Effector CD4-positive, alpha-beta T cell (primary cell): ENCODE data around the gene CCDC9B.
A peak's percentile ranks its signal among the peaks of the same experiment; 100 is the strongest.

Experiments
- DNase-seq: peaks from one replicate; pipeline ENCODE4 v3.0.0-alpha.2; 2020

The CCDC9B gene

GRCh38 chr15:40328751-40329150, 12.0 kb downstream of the CCDC9B start:
- DNase-seq = no peak

GRCh38 chr15:40328176-40328575, 12.6 kb downstream of the CCDC9B start:
- DNase-seq = no peak

- DNase-seq = no peak
Measured at GRCh38 chr15:40327457-40327856, 13.3 kb downstream of the CCDC9B start.

- DNase-seq = no peak
Measured at GRCh38 chr15:40325700-40326099, 15.0 kb downstream of the CCDC9B start.

- no peak for DNase-seq
Measured at GRCh38 chr15:40325188-40325587, 15.6 kb downstream of the CCDC9B start.

GRCh38 chr15:40323953-40324937, 16.5 kb downstream of the CCDC9B start:
- no peak for DNase-seq

- DNase-seq = peak; percentile 86
Measured at GRCh38 chr15:40323239-40323952, 17.3 kb downstream of the CCDC9B start, which contains the start of gene INAFM2. TSS of gene INAFM2 (plus strand) at chr15:40323692. CDS start at chr15:40324056, 364 bp downstream.

GRCh38 chr15:40322531-40323238, 18.1 kb downstream of the CCDC9B start:
- no peak for DNase-seq

GRCh38 chr15:40320931-40321371, 19.8 kb downstream of the CCDC9B start:
- DNase-seq = peak; percentile 43

- DNase-seq = no peak
Measured at GRCh38 chr15:40320409-40320808, 20.3 kb downstream of the CCDC9B start.

GRCh38 chr15:40317580-40317979, 23.2 kb downstream of the CCDC9B start:
- DNase-seq = no peak

- no peak for DNase-seq
Measured at GRCh38 chr15:40316931-40317330, 23.8 kb downstream of the CCDC9B start.

GRCh38 chr15:40314723-40315276, 25.9 kb downstream of the CCDC9B start:
- no peak for DNase-seq

GRCh38 chr15:40313531-40314398, 27.0 kb downstream of the CCDC9B start:
- no peak for DNase-seq

GRCh38 chr15:40312370-40313158, 28.2 kb downstream of the CCDC9B start:
- DNase-seq = no peak

- no peak for DNase-seq
Measured at GRCh38 chr15:40310993-40311392, 29.7 kb downstream of the CCDC9B start.

GRCh38 chr15:40310001-40310959, 30.5 kb downstream of the CCDC9B start:
- peak; percentile 39 for DNase-seq

GRCh38 chr15:40309344-40309862, 31.3 kb downstream of the CCDC9B start:
- DNase-seq = no peak
